ENCODE results near the gene SQSTM1. TPM values are rescaled to one million over a fixed set of nuclear protein-coding genes. Genes with fewer than 3 reads are reported as not detected.

SQSTM1 gene
- total and polyA plus RNA-seq, 9 of the 15 experiments (the other 6 are each of a cell fraction or from before 2014, with no cell fraction given) = 5.6 to 148 (median 64.0) TPM

DNA sequence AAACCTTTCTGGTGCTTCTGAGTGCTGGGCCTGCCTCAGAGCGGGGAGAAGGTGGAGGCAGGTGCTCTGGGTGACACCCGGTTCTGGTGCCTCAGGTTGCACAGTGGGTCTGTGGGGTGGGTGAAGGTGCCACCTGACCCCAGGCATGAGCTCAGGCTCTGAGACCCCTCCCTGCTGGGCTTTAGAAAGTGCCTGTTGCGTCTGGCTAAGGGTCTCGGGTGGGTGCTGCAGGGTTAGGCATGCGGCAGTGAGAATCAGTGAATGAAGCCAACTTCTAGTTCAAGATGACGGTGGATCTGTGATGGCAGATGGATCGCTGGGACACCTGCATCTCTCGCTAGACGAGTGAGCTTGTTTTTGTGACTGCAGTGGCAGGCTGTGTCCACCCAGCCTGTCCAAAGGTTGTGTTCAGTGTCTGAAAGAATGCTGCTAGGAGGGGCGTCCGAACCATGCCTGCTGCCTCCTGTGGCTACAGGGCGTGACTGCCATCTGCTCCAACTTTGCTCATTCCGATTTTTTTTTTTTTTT lies 5.0 kb downstream of the SQSTM1 start:
- ATAC-seq (no peak), DNase-seq (ENCODE audit: extremely low read depth in 1 of 4, low spot score in 3 of 4) (peak in 2 of 4 experiments; percentile 7), FAIRE-seq (no peak)
- WGBS (ENCODE audit: insufficient coverage, low coverage, missing lambda C conversion rate) = 92% methylated on average over 12 of the region's 13 CpGs
- in situ Hi-C loops (cut with MboI) = no loop called here
- Histone ChIP-seq H3K27ac (ENCODE audit: extremely low read depth, low read depth, low read length) (no peak overlapping the region), H3K4me3 (no peak overlapping the region), H3K79me2 (ENCODE audit: control insufficient read depth, insufficient read depth, low read length) (peaks cover 41% of the 10 kb centered on the region), H3K4me1 (replicated peaks in 1 of 2; ENCODE audit: control insufficient read depth in 2 of 2, insufficient read depth in 2 of 2, low read length in 2 of 2) (peaks cover 12 to 34% of the 10 kb centered on the region in 2 experiments; a peak in 4 of 5 replicates), H4K20me1 (replicated peaks; ENCODE audit: control insufficient read depth, insufficient read depth, low read length) (peaks cover 30% of the 10 kb centered on the region), H3K36me3 (ENCODE audit: control insufficient read depth, insufficient read depth, low read length) (peaks cover 87% of the 10 kb centered on the region; the same call in 2 of the 3 replicates), H3K9me3 (replicated peaks; ENCODE audit: control insufficient read depth, insufficient read depth, low read depth, low read length) (no peaks in the 10 kb centered on the region), H3K4me2 (ENCODE audit: insufficient read depth, low read length) (no peak overlapping the region), H3K9me1 (ENCODE audit: control insufficient read depth, insufficient read depth, low read length) (peaks cover 18% of the 10 kb centered on the region), H2AFZ (ENCODE audit: low read depth, low read length) (no peak overlapping the region), H3K9ac (ENCODE audit: insufficient read depth in 1 of 2, low read depth in 2 of 2, low read length in 2 of 2) (no peak overlapping the region), H3K27me3 (ENCODE audit: control insufficient read depth in 2 of 2, insufficient read depth in 2 of 2, low read length in 2 of 2) (no peaks in the 10 kb centered on the region)
- POLR2A ChIA-PET = interaction anchor here (1.0 kb wide), 1 partner anchor 18 kb away, joined by 3 read pairs; no protein-coding TSS in a partner anchor
- intact Hi-C loops (cut with micrococcal nuclease) = no loop called here
- CTCF ChIA-PET (ENCODE audit: low intra/inter-chr PET ratio) = no interaction called here
- no TSS peak for BruUV-seq (replicated peaks)
- TF ChIP-seq RBFOX2 (IDR thresholded peaks at IDR 0.05; ENCODE audit: low read depth, low read length) (peak; percentile 59), JUND (IDR thresholded peaks at IDR 0.05; ENCODE audit: borderline replicate concordance, low read depth, low read length) (no peak), JUND (tag; IDR thresholded peaks at IDR 0.05; ENCODE audit: borderline replicate concordance, low read depth, low read length) (no peak), POLR2A (conservative IDR thresholded peaks at IDR 0.05) (peak; percentile 18; the same call in 1 of the 2 replicates), OTX1 (CRISPR knock-in tag; IDR thresholded peaks at IDR 0.05) (no peak), ZNF785 (CRISPR knock-in tag; IDR thresholded peaks at IDR 0.05) (no peak), ZC3H4 (CRISPR knock-in tag; IDR thresholded peaks at IDR 0.05; ENCODE audit: borderline replicate concordance) (no peak; the same call in 1 of the 2 replicates), POLR2G (IDR thresholded peaks at IDR 0.05; ENCODE audit: low read depth, low read length) (peak; percentile 50; the same call in 1 of the 2 replicates)

Measured in K562 (cell line).